ENCODE results near the gene SF3B3. TPM values are rescaled to one million over a fixed set of nuclear protein-coding genes. Genes with fewer than 3 reads are reported as not detected.
A peak's percentile ranks its signal among the peaks of the same experiment; 100 is the strongest.

The SF3B3 gene
- total RNA-seq, 1 donor from 2014 or later: 182 TPM

DNA sequence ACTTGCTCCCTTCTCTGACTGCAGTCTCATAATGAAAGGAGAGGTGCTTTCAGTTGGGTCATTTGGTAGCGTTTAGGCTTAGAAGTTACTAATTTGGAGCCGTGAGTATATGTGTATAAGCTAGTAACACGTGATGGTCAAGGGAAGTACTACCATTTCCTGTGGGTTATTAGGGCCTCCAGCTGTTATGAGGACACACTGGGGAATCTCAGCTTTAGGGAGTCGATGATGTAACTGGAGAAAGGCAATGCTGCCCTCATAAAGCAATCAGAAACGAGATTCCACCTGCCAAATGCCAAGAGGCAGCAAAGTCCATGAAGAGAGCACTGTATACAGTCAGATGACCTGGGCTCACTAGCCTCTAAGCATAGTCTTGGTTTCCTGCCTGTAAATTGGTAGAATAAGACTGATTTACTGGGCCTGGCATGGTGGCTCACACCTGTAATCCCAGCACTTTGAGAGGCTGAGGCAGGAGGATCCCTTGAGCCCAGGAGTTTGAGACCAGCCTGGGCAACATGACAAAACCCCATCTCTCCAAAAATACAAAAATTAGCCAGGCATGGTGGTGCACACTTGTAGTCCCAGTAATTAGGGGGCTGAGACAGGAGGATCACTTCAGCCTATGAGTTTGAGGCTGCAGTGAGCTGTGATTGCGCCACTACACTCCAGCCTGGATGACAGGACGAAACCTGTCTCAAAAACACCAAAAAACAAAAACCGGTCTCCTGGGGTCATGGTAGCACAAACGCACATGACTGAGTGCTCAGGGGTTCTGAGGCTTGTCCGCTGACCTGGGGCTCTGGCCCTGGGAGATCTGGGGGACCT is 53.0 kb downstream of the SF3B3 start:
- Mint-ChIP-seq H3K9me3 (ENCODE audit: low read depth) (no peaks in the 10 kb centered on the region), H3K27me3 (ENCODE audit: low read depth) (no peaks in the 10 kb centered on the region), H3K27ac (ENCODE audit: unreplicated experiment) (peak overlapping the region; percentile 94), H3K4me1 (ENCODE audit: low read depth) (peaks cover 71% of the 10 kb centered on the region), H3K4me3 (ENCODE audit: unreplicated experiment) (no peak overlapping the region), H3K36me3 (ENCODE audit: low read depth) (peaks cover 11% of the 10 kb centered on the region)
- TF ChIP-seq, protein P1, sequence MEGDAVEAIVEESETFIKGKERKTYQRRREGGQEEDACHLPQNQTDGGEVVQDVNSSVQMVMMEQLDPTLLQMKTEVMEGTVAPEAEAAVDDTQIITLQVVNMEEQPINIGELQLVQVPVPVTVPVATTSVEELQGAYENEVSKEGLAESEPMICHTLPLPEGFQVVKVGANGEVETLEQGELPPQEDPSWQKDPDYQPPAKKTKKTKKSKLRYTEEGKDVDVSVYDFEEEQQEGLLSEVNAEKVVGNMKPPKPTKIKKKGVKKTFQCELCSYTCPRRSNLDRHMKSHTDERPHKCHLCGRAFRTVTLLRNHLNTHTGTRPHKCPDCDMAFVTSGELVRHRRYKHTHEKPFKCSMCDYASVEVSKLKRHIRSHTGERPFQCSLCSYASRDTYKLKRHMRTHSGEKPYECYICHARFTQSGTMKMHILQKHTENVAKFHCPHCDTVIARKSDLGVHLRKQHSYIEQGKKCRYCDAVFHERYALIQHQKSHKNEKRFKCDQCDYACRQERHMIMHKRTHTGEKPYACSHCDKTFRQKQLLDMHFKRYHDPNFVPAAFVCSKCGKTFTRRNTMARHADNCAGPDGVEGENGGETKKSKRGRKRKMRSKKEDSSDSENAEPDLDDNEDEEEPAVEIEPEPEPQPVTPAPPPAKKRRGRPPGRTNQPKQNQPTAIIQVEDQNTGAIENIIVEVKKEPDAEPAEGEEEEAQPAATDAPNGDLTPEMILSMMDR (IDR thresholded peaks at IDR 0.05): no peak
- no peak for DNase-seq (ENCODE audit: low spot score)

DNA sequence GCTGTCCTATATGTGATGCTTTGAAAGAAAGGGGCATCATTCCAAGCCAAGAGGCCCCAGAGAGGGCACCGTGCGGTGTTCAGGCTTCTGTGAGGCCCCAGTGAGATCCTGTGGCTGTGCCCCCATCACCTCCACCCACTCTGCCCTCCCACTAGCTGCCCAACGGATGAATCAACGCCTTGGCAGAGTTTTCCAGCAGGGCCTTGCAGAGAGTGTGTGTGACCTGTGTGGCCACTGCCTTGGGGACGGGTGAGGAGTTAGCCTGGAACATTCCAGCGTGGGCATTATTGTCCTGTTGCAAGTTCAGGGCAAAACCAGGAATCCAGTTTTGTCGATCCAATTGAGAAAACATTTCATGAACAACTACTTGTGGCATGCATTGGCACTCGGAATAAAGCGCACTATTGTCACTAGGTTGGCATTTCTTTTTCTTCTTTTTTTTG is 53.7 kb downstream of the SF3B3 start:
- H3K4me3 Mint-ChIP-seq (ENCODE audit: unreplicated experiment): no peak overlapping the region
- peaks cover 5% of the 10 kb centered on the region for H3K36me3 Mint-ChIP-seq (ENCODE audit: low read depth)
- DNase-seq (ENCODE audit: low spot score): peak; percentile 83
- H3K4me1 Mint-ChIP-seq (ENCODE audit: low read depth): peaks cover 66% of the 10 kb centered on the region
- H3K27me3 Mint-ChIP-seq (ENCODE audit: low read depth): no peaks in the 10 kb centered on the region
- peak overlapping the region; percentile 94 for H3K27ac Mint-ChIP-seq (ENCODE audit: unreplicated experiment)
- TF ChIP-seq, protein P1 (IDR thresholded peaks at IDR 0.05): no peak
- H3K9me3 Mint-ChIP-seq (ENCODE audit: low read depth): no peaks in the 10 kb centered on the region

DNA sequence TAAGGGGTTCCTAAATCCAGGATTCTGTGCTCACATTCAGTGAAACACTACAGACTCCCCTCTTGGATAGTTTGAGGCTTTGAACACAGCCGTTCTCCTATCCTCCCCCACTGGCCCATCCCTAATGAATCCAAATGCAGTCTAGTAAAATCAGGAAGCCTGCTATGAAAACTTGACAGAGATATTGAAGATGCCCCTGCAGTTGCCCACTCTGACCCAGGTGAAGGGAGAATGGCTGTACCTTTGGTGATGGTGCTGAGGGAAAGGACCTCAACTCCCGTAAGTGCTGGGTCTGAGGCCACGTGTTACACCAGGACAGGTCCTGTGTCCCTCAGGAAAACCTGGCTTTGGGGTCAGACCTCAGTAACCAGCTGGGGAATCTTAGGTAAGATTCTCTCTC is 54.4 kb downstream of the SF3B3 start:
- peaks cover 59% of the 10 kb centered on the region for H3K4me1 Mint-ChIP-seq (ENCODE audit: low read depth)
- H3K36me3 Mint-ChIP-seq (ENCODE audit: low read depth): peaks cover 2% of the 10 kb centered on the region
- H3K27me3 Mint-ChIP-seq (ENCODE audit: low read depth): no peaks in the 10 kb centered on the region
- peak overlapping the region; percentile 94 for H3K27ac Mint-ChIP-seq (ENCODE audit: unreplicated experiment)
- TF ChIP-seq, protein P1 (IDR thresholded peaks at IDR 0.05): no peak
- H3K4me3 Mint-ChIP-seq (ENCODE audit: unreplicated experiment): no peak overlapping the region
- no peaks in the 10 kb centered on the region for H3K9me3 Mint-ChIP-seq (ENCODE audit: low read depth)
- DNase-seq (ENCODE audit: low spot score): peak; percentile 35

DNA sequence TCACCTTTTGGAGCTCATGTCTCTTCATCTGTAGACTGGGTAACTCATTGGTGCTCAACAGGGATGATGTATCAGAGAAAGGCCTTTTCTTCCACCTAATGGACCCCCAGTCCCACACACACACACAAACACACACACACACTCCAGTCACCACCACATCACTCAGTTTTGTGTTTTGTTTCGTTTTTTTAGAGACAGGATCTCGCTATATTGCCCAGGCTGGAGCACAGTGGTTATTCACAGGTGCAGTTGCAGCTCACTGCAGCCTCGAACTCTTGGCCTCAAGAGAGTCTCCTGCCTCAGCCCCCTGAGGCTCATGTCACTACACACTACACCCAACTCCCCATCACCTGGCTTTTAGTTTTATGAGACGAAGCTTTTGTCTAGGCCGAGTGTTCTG is 55.6 kb downstream of the SF3B3 start:
- Mint-ChIP-seq H3K36me3 (ENCODE audit: low read depth) (peaks cover 2% of the 10 kb centered on the region), H3K4me1 (ENCODE audit: low read depth) (peaks cover 51% of the 10 kb centered on the region), H3K9me3 (ENCODE audit: low read depth) (no peaks in the 10 kb centered on the region), H3K27me3 (ENCODE audit: low read depth) (no peaks in the 10 kb centered on the region), H3K27ac (ENCODE audit: unreplicated experiment) (no peak overlapping the region), H3K4me3 (ENCODE audit: unreplicated experiment) (no peak overlapping the region)
- TF ChIP-seq, protein P1 (IDR thresholded peaks at IDR 0.05): no peak
- no peak for DNase-seq (ENCODE audit: low spot score)

DNA sequence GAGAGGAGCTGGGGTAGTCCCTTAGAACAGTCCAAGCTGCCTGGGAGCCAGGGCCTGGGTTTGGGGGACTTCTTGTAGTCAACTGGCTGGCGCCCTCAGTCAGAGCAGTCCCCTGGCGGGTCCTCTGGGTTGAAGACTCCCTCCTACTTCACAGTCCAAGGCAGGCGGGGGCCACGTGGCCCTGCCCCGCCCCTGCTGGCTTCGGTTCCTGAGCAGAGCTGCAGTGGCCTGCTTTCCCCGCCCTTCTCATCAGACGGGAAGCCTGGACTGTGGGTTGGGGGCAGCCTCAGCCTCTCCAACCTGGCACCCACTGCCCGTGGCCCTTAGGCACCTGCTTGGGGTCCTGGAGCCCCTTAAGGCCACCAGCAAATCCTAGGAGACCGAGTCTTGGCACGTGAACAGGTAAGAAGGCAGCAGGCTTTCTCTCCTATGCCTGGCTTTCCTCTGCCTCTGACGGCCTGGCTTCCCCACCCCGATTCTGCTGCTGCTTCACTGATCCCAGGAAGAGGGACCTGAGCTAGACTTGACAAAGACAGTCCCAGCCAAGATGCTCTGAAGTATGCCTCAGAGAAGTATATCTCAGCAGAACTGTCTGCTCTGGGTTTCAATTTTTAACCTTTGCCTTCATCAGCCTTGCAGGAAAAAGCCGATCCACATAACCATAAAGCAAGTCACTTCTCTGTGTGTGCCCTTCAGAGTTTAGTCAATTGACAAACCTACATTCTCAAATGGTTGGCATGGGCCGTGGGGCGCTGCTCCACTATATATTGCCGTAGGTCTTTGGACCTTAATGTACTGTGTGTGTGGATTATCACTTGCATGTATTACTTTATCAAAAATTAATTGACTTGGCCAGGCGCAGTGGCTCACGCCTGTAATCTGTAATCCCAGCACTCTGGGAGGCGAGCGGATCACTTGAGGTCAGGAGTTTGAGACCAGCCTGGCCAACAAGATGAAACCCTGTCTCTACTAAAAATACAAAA is 56.3 kb downstream of the SF3B3 start:
- Mint-ChIP-seq H3K4me1 (ENCODE audit: low read depth) (peaks cover 51% of the 10 kb centered on the region), H3K36me3 (ENCODE audit: low read depth) (no peaks in the 10 kb centered on the region), H3K27me3 (ENCODE audit: low read depth) (no peaks in the 10 kb centered on the region), H3K9me3 (ENCODE audit: low read depth) (no peaks in the 10 kb centered on the region), H3K27ac (ENCODE audit: unreplicated experiment) (no peak overlapping the region), H3K4me3 (ENCODE audit: unreplicated experiment) (no peak overlapping the region)
- DNase-seq (ENCODE audit: low spot score): peak; percentile 82
- TF ChIP-seq, protein P1 (IDR thresholded peaks at IDR 0.05): no peak
